ENCODE results near the gene SCAF1. TPM values are rescaled to one million over a fixed set of nuclear protein-coding genes. Genes with fewer than 3 reads are reported as not detected.

Gene SCAF1
- total RNA-seq, 6 experiments from 2014 or later: 14.6 to 33.0 (median 27.3) TPM

GRCh38 chr19:49672131-49672919 is 30.3 kb downstream of the SCAF1 start:
- intact Hi-C loops (cut with DNase I): no loop called here

GRCh38 chr19:49676136-49676783 is 34.3 kb downstream of the SCAF1 start:
- intact Hi-C loops (cut with DNase I): no loop called here

More at GRCh38 chr19:49672131-49672919, 30.3 kb downstream of the SCAF1 start:
- DNase-seq (peak; percentile 84 to 88 (median 86)), ATAC-seq (peak; percentile 46 to 55 (median 50))
- peak overlapping the region; percentile 1 to 47 (median 12) for H3K4me3 ChIP-seq
- H3K4me1 ChIP-seq: peaks cover 0 to 12% (median 0%) of the 10 kb centered on the region in 4 donors
- no peaks in the 10 kb centered on the region for H3K27me3 ChIP-seq
- H3K27ac ChIP-seq: peak overlapping the region; percentile 23 to 73 (median 71)
- 22% methylated on average over 22 of the region's 28 CpGs for WGBS (ENCODE audit: insufficient coverage, low coverage, low lambda C conversion rate, missing lambda C conversion rate)
- no peaks in the 10 kb centered on the region for H3K36me3 ChIP-seq
- peak; percentile 88 to 96 (median 94) for TF ChIP-seq CTCF (IDR thresholded peaks at IDR 0.05)
- no peak for TF ChIP-seq POLR2A (IDR thresholded peaks at IDR 0.05)
- no peaks in the 10 kb centered on the region for H3K9me3 ChIP-seq

GRCh38 chr19:49676784-49677230 is 34.8 kb downstream of the SCAF1 start:
- WGBS (ENCODE audit: insufficient coverage, low coverage, low lambda C conversion rate, missing lambda C conversion rate): 0% methylated on average over 14 of the region's 34 CpGs
- Histone ChIP-seq H3K4me1 (peaks cover 0 to 18% (median 4%) of the 10 kb centered on the region in 4 donors), H3K36me3 (peaks cover 0 to 7% (median 1%) of the 10 kb centered on the region in 4 donors), H3K9me3 (no peaks in the 10 kb centered on the region), H3K27me3 (no peaks in the 10 kb centered on the region), H3K4me3 (peak overlapping the region; percentile 85 to 99 (median 93)), H3K27ac (peak overlapping the region; percentile 87 to 93 (median 89))
- TF ChIP-seq POLR2A (IDR thresholded peaks at IDR 0.05) (no peak), CTCF (IDR thresholded peaks at IDR 0.05) (no peak)
- intact Hi-C loops (cut with DNase I): no loop called here
- ATAC-seq: peak; percentile 80 to 90 (median 84)
- peak; percentile 99 to 100 (median 100) for DNase-seq

More at GRCh38 chr19:49676136-49676783, 34.3 kb downstream of the SCAF1 start:
- TF ChIP-seq CTCF (IDR thresholded peaks at IDR 0.05) (no peak), POLR2A (IDR thresholded peaks at IDR 0.05) (peak; percentile 79)
- H3K27ac ChIP-seq: peak overlapping the region; percentile 87 to 93 (median 89)
- H3K4me3 ChIP-seq: peak overlapping the region; percentile 22 to 43 (median 27)
- peak; percentile 77 to 88 (median 83) for DNase-seq
- H3K36me3 ChIP-seq: peaks cover 0 to 4% (median 0%) of the 10 kb centered on the region in 4 donors
- peaks cover 0 to 21% (median 4%) of the 10 kb centered on the region in 4 donors for H3K4me1 ChIP-seq
- no peaks in the 10 kb centered on the region for H3K27me3 ChIP-seq
- peak; percentile 49 to 56 (median 56) for ATAC-seq
- 2% methylated on average over 24 of the region's 27 CpGs for WGBS (ENCODE audit: insufficient coverage, low coverage, low lambda C conversion rate, missing lambda C conversion rate)
- H3K9me3 ChIP-seq: no peaks in the 10 kb centered on the region

GRCh38 chr19:49677231-49677900 is 35.4 kb downstream of the SCAF1 start, which contains the start of gene PRMT1:
Gene PRMT1, plus strand, starts transcription at chr19:49677271. Its CDS starts 10 bp downstream, at chr19:49677281.
- ATAC-seq (peak; percentile 2 to 27 (median 13)), DNase-seq (peak in 2 of 3 donors; percentile 68)
- intact Hi-C loops (cut with DNase I): no loop called here
- H3K27me3 ChIP-seq: no peaks in the 10 kb centered on the region
- peak within 1 kb of the TSS; percentile 85 to 99 (median 93) for H3K4me3 ChIP-seq
- H3K9me3 ChIP-seq: no peaks in the 10 kb centered on the region
- peaks cover 0 to 14% (median 4%) of the 10 kb centered on the region in 4 donors for H3K4me1 ChIP-seq
- H3K27ac ChIP-seq: peak within 1 kb of the TSS; percentile 87 to 93 (median 89)
- H3K36me3 ChIP-seq: peaks cover 0 to 13% (median 4%) of the 10 kb centered on the region in 4 donors
- peak; percentile 91 for TF ChIP-seq POLR2A (IDR thresholded peaks at IDR 0.05)
- no peak for TF ChIP-seq CTCF (IDR thresholded peaks at IDR 0.05)
- WGBS (ENCODE audit: insufficient coverage, low coverage, low lambda C conversion rate, missing lambda C conversion rate): 0% methylated on average over 5 of the region's 57 CpGs

All from right lobe of liver (tissue), 6 donors.